Measurements from ENCODE around the gene SLC6A1. TPM values are rescaled to one million over a fixed set of nuclear protein-coding genes. Genes with fewer than 3 reads are reported as not detected.

The SLC6A1 gene
- total RNA-seq, 1 experiment from 2014 or later = not detected

DNA sequence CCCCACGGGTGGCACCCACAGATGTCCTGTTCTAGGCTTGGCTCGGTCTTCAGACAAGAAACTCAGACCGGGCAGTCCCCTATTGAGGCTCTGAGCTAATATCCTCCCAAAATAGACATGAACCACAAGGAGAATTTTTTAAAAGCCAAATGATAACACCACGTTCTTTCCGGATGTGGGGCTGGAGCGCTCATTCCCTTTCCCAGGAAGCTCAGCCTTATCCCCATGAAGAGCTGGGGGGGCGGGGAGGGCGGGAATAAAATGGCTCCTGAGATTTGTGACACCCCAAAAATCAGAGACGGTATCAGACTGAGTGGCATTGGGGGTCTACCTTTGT, 1.1 kb downstream of the SLC6A1 start:
- no peak for DNase-seq (ENCODE audit: low spot score)

DNA sequence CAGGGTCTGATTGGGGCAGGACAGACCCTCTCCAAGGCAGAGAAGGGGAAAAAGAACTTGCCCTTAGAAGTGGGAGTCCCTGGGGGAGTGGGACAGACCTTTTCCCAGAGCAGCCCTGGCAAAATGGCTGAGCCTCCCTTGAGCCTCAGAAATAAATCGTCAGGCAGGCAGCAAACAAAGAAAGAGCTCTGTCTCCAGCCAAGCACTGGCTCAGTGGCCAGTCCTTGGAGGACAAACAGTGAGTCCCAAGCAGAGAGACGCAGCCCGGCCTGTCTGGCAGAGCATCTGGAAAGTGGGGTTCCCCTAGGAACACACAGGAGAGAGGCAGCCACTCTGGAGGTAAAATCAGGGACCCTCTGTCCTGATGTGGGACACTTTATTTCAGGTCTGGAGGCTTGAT, 1.8 kb downstream of the SLC6A1 start:
- no peak for DNase-seq (ENCODE audit: low spot score)

DNA sequence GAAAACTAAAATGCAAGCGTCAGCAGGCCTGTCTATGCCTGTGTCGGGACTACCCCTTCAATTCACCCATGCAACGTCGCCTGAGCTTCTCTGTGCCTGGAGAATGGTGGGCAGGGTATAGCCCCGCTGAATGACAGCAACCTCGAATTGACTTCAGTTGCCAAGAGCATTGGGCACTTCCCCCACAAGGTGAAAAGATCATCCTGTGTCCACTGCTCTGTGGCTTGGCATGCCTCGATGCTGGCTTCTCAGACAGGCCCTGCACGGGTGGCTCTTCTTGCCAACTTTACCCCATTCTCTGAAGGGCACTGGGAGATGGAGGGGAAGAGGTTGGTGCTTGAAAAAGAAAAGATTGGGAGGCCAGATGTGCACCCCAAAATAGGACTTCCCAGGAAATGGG, 3.3 kb downstream of the SLC6A1 start:
- no peak for DNase-seq (ENCODE audit: low spot score)

DNA sequence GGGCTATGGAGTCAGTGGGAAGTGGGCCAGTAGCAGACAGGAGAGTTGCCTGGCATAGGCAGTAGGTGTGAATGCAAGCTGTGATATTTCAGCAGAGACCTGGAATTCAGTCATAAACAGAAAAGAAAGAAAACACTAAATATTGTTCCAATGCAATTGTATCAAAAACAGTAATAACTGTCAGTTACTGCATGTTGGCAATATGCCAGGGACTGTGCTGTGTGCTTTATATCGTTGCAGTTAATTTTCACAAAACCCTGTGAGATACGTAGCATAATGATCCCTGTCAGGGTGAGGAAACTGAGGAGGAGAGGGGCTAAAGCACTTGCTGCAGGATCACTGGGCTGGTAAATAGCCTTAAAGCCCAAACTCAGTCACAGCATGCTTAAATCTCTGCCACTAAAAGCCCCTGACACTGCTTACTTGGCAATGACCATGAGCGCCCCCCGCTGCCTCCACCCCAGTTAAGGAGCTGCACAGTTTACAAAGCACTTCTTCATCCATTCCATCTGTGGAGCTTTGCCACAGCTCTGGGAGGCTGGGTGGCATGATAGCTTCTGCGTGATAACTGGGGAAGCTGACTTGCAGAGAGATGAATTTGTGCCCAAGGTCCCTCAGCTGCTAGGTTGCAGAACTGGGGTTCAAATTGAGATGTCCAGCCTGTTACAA, 3.9 kb downstream of the SLC6A1 start:
- DNase-seq (ENCODE audit: low spot score) = no peak

DNA sequence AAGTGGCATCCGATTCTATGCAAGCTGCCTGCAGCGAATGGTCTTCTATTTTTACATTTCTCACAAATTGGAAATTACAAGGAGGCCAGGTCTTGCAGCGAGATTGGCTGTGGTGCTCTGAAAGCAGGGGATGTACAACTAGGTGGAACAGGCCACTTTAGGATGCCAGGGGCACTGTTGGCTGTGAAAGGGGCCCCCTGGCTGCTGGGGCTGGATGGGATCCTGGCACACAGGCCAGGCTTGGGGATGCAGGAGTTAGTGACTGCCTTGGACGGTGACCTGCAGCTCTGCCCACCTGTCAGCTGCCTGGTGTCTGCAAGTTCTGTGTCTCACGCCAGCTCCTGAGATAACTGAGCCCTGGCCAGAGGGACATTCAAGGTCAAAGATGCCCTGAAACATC, 4.6 kb downstream of the SLC6A1 start:
- DNase-seq (ENCODE audit: low spot score) = no peak

DNA sequence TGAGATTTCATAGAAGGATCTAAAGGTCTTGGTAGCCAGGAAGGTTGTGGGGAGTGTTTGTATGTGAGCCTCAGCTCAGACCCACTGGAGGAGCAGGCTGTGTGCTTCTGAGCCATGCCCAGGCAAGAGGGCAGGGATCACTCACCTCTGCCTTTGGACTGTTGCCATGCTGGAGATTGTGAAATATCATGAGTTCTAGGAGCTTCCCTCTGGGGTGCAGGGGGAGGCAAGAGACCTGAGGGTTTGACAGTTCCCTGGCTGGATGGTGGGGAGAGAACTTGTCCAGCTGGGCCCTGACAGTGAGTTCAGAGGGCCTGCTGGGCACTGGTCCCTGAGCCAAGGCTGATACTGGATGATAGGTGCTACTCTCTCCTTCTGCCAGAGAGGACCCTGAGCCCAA, 6.0 kb downstream of the SLC6A1 start:
- no peak for DNase-seq (ENCODE audit: low spot score)

DNA sequence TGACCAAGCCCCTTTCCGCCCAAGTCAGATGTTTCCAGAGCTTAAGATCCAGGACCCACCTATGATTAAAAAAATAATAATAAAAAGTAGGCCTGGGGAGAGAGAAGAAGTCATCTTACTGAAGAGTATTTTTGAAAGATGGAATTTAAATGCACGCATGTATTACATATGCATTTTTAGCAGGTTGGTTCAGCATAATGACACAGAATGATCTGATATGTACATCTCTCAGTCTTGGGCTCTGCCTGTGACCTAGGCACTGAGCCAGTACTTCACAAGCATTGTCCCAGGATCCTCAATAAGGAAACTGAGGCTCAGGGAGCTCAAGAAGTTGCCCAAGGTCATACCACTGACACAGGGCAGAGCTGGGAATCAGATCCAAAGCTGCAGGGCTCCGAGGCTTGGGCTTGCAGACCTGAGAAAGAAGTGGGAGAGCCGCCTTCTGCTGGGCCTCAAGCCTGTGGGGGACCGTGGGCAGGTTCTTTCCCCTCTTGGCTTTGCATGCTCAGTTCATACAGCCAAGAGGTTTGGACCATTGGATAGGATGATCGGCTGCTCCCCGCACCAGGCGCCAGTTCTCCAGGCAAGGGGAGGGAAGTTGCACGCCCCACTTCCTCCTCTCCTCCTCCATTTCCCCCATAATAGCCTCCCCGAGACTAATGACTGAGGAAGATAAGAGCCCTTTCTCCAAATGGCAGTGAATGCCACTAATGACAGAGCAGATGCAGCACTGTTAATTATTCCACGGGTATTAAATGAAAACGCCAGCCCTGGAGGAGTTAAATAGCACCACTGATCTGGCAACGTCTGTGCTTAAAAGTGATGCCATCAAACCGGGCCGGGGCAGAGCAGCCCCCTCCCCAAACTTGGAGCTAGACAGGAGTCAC, 6.9 kb downstream of the SLC6A1 start:
- no peak for DNase-seq (ENCODE audit: low spot score)

DNA sequence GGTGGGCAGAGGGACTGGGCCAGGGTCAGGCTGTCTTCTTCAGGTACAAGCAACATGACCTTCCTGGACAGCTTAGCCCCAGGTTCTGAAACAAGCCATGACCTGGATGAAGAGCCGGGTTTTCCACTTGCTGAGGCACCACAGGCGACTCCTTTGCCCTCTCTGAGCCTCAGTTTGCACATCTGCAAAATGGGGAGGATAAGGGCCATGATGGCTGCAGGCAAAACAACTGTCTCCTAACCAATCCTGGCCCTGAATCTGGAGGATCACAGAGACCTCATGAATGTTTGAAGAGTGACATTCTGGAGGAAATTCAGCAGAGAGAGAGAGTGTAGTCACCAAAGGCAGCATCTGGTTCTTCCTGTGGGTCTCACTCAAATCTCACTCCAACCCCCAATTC, 8.0 kb downstream of the SLC6A1 start:
- DNase-seq (ENCODE audit: low spot score) = no peak

DNA sequence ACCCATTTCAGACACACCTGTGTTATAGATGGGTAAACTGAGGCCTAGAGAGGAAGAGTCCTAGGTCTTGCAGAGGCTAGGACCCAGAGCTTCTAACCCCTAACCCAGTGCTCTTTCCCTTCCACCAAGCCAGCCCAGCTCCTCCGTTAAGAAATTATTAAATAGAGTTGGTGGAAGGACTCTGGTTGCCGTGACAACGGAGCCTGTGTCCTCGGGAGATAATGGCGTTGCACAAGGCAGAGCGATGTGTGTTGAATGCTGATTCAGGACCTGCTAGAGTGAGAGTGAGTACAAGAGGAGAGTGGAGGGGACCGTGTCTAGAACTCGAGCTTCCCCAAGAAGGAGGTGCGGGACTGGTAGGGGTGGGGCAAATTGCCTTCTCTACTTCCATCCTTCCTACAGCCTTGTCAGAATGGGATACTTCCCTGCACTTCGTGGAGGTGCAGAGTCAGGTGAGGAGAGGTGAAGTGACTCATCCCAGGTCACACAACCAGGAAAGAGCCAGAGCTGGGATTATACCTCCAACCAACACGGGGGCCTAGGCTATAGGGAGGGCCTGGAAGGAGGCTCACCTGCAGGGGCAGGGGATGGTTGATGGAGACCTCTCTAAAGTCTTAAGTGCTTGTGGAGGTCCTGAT, 8.6 kb downstream of the SLC6A1 start:
- no peak for DNase-seq (ENCODE audit: low spot score)

DNA sequence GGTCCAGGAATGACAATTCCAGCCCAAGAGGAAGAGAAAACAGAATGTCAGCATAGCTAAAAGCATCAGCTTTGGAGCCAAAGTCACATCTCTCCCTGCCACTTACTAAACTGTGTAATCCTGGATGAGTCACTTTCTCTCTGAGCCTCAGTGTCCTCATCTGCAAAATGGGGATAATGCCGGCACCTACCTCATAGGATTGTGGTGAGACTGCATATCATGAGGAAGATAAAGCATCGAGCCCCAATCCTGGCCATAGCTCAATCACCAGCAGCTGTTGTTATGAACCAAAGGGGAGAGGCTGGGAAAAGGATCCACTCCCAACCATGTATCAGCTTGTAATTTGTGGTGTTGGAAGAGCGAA, 9.1 kb downstream of the SLC6A1 start:
- no peak for DNase-seq (ENCODE audit: low spot score)

DNA sequence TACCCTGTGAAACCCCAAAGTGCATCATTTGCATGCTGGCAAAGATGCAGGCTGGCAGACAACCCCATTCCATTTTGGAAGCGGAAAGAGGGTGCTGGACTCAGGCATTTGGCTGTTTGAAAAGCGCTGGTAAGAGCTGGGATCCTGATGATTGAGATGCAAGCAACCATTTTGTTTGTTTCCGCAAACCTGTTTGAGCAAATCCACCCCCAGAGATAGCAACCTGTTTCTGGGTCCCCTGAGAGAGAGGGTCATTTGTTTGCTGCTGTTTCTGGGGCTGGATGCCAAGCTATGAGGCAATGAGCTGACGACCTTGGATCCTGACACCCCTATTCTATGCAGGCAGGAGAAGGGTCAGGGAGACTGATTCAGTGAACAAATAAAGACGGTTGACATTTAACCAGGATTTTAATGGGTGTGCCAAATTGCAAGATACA, 9.8 kb downstream of the SLC6A1 start:
- DNase-seq (ENCODE audit: low spot score) = no peak

DNA sequence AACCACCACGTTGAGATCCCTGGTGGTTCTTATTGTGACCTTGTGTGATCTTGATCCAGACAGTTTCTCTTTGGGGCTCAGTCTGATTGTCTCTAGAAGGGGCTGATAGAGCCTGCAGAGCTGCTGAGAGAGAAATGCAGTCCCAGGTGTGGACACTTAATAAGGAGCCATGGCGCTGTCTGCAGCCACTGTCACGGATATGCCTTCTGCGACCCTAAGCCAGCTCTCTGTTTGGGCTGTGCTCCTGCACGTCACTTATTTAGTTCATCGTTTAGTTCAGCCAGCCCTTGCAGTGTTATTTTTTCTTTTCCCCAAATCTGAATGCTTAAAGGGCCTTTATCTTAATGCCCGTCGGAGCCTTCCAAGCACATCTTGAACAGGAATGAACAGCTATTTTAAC, 12.0 kb downstream of the SLC6A1 start:
- DNase-seq (ENCODE audit: low spot score) = no peak

DNA sequence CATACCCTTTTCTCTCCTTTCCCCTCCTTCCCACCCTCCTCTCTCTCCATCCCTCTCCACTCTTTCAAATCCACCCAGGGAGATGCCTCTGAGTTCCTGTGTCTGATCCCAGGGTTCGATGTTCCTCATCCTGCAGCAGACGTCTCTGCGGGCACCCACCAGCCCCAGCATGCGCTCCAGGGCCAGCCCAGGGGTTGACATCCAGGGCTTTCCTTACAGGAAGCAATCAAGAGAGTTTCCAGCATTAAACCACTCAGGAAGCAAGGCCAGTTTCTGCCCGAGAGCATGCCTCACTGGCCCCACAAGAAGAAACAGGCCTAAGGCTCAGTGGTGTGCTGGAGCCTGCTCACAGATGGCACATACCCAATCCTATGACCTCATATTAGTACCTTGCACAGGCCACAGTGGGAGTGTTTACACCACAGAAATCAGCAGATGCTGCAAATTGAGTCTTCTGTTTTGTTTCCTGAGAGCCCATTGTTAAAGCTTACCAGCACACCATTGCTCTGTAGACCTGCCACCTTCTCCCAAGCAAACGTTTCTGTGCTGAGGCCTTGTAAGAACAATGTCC, 13.2 kb downstream of the SLC6A1 start:
- DNase-seq (ENCODE audit: low spot score) = peak; percentile 23

DNA sequence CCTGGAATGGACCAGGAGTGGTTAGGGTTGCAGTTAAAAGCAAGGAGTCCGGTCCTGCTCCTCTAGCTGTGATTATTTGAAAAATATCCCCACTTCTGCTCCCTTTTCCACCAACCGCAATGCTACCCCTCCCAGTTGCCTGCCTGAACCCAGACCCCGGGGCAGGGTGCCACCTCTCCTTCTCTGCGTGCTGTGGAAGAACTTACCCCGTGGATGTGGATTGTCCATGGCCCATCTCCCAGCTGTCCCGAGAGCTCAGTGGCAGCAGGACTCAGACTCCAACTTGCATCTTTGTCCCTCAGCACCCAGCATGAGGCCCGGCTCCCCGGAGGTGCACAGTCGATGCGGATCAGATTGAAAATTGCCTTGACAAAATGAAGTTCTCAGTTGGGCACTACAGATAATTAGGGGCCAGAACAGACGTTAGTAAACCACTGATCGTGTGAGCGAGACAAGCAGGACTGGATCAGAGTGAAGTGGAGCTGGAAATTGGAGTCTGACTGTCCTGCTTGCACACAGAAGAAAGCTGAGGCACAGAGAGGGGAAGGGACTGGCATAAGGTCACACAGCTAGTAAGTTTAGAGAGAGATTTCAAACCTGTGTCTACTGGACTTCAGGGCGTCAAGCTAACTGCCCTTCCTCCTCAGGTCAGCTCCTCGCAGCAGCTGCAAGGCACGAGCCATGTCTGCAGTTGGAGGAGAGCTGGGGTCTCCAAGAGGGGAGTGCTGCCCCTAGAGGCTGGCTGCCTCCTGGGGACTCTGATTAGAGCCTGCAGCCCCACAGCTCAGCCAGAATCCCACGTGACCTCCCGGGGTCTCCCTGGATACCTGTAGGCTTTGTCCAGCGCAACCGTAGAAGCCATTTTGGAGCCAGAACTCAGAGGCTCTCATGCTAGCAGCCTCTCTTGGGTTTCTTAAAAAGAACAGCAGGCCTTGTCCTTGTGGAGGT, 14.7 kb downstream of the SLC6A1 start:
- DNase-seq (ENCODE audit: low spot score) = no peak

DNA sequence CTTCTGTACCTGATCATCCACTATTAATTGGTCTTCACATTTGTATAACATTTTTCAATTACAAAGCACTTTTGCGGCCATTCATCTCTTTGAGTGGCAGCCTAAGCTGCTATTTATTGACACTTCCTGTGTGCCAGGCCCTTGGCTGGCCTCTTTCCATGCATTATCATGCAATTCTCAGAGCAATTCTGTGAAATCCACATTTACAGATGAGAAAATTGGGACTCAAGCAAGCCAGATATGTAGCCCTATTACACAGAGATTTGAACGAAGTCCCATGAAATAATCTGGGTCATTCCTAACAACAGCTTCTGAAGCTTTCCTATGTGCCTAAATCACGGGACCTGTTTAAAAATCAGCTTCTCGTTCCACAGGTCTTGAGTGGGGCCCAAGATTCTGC, 17.4 kb downstream of the SLC6A1 start:
- no peak for DNase-seq (ENCODE audit: low spot score)

DNA sequence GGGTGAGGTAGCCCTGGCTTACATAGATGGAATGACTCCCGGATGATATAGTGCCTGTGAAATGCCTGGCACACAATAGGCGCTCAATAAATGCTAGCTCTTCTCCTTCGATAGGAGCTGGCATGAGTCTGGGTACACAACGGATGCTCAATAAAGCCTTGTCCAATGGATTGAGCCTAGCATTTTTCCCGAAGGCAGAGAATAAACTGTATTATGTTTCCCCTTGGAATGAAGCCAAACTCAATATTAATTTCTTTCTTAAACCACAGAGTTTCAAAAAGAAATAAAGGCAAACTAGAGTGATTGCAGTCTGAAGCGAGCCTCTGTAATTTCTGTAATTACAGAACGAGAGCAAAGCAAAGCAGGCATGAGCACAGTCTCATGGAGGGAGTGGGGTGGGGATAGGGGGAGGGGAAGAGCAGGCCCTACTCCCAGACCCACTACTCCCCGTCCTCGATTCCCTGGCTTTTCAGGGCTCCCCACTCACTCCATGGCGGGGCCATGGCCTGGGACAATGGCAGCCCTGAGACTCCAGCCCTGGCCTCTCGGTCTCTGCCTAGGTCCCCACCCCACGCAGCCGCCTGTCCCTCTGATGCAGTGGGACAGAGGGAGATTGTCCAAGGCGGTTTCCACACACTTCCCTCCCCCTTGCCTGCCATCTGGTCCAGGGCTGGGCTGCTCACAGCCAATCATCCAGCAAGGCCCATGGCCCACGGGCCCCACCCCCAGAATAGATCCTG, 18.0 kb downstream of the SLC6A1 start:
- no peak for DNase-seq (ENCODE audit: low spot score)

DNA sequence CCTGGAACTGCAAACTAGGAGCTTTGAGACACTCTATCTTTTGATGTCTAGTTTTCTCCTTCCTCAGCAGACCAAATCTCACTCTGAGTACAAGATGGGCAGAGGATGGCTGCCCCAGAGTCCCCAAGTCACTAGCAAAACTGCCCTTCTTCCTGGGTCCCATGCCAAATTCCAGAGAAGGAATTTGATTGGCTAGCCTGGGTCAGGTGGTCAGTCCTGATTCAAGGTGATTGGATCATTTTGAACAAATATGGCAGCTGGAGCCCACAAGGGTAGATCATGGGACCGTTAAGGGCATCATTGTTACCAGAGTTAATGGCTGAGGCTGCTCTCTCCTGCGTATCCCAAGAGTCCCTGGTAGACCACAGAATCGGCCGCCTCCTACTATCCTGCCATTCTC, 21.7 kb downstream of the SLC6A1 start:
- DNase-seq (ENCODE audit: low spot score) = no peak

DNA sequence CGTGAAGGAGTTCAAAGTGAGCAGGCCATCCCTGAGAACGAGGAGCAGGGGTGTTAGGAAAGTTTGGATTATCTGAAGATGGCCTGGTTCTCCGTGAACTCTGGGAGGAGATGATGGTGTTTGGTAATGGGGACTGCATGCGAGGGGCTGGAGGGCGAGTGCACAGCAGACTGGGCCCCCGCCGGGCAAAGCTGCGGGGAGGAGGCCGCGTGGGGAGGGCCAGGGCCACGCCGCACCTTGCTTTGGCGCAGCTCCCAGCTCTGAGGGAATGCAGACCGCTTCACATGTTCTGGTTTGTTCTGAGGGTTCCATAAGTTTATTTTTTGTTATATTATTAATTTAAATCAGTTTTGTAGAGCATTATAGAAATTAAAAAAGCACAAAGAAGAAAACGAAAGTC, 22.2 kb downstream of the SLC6A1 start:
- DNase-seq (ENCODE audit: low spot score) = no peak

DNA sequence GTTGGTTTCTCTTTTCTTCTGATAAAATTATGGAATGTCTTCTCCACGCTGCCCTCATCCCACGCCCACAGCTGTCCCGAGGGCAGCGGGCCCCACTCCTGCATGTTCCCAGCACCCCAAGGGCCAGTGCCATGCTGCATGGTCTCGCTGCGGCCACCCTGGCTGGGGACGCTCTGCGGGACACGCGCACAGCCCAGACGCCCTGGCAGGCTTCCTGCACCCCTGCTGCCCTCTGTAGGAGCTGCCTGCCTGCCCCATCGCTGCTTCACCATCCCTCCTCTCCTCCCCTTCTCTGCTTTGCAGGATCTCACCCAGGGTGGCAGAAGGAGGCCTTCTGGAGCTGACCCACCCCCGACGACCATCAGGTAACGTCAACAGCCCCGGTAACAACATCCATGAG, 22.8 kb downstream of the SLC6A1 start:
- no peak for DNase-seq (ENCODE audit: low spot score)

DNA sequence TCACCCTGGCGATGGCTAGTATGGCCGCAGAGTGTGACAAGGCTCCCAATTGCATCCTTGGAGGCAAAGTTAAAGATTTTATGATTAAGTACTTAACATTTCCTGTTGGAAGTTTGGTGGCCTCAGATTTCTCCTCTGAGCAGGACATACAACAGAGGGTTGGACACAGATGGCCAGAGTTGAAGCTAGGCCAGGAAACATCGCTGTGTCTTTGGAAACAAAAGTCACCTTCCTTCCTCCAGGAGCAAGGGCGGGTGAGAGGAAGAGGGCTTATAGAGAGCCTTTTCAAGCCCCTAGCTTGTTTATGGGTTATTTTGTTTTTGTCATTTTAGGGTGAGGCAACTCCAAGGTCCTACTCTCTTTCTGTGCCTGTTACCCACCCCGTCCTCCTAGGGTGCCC, 24.2 kb downstream of the SLC6A1 start:
- no peak for DNase-seq (ENCODE audit: low spot score)

Measured in H4 (cell line).